Skeletal muscle cell (primary cell): ENCODE data around the gene GPR82.
A peak's percentile ranks its signal among the peaks of the same experiment; 100 is the strongest.
"Not testable (repeated sequence)": the region's sequence is repeated elsewhere in the genome, so short reads cannot be mapped to it uniquely, and the experiment has no call there.

Experiments
- DNase-seq: peaks from one replicate; pipeline ENCODE4 v3.0.0-alpha.2; 2010; ENCODE audit warnings: low read depth
- H3K4me3 ChIP-seq: 2 replicates; pipeline ENCODE4 v1.5.1; 2011; ENCODE audit warnings: low read depth, mild to moderate bottlenecking, control low read depth, low read length, moderate library complexity

GPR82 gene

GRCh38 chrX:41723826-41724225 lies at the start of gene GPR82:
Gene GPR82, plus strand, starts transcription at chrX:41724181. Its CDS starts 2,846 bp downstream, at chrX:41727027.
- no peak within 1 kb of the TSS for H3K4me3 ChIP-seq
- DNase-seq: no peak

- not testable (repeated sequence) for H3K4me3 ChIP-seq
These were observed 47.6 kb upstream of the GPR82 start for GRCh38 chrX:41676361-41676760.

GRCh38 chrX:41677183-41678060 lies 46.6 kb upstream of the GPR82 start:
- no peak overlapping the region for H3K4me3 ChIP-seq
- DNase-seq: no peak

More at GRCh38 chrX:41676361-41676760, 47.6 kb upstream of the GPR82 start:
- not testable (repeated sequence) for DNase-seq

- no peak for DNase-seq
- H3K4me3 ChIP-seq: no peak overlapping the region
These were observed 39.8 kb upstream of the GPR82 start for GRCh38 chrX:41684138-41684537.

- no peak overlapping the region for H3K4me3 ChIP-seq
- DNase-seq: no peak
These were observed 39.0 kb upstream of the GPR82 start for GRCh38 chrX:41684940-41685339.

- H3K4me3 ChIP-seq: no peak overlapping the region
- no peak for DNase-seq
These were observed 37.2 kb upstream of the GPR82 start for GRCh38 chrX:41686788-41687187.

- H3K4me3 ChIP-seq: no peak overlapping the region
- no peak for DNase-seq
These were observed 35.8 kb upstream of the GPR82 start for GRCh38 chrX:41688156-41688555.

GRCh38 chrX:41688835-41689234 lies 35.1 kb upstream of the GPR82 start, which contains the start of gene GPR34:
Gene GPR34, plus strand, starts transcription at chrX:41688973. Its CDS starts 6,661 bp downstream, at chrX:41695634.
- no peak within 1 kb of the TSS for H3K4me3 ChIP-seq
- no peak for DNase-seq

- no peak for DNase-seq
- no peak overlapping the region for H3K4me3 ChIP-seq
These were observed 34.3 kb upstream of the GPR82 start for GRCh38 chrX:41689711-41690110.

- no peak overlapping the region for H3K4me3 ChIP-seq
- peak; percentile 73 for DNase-seq
These were observed 31.7 kb upstream of the GPR82 start for GRCh38 chrX:41692162-41692749.

GRCh38 chrX:41693024-41693423 lies 31.0 kb upstream of the GPR82 start:
- no peak for DNase-seq
- H3K4me3 ChIP-seq: no peak overlapping the region

- DNase-seq: no peak
- no peak overlapping the region for H3K4me3 ChIP-seq
These were observed 28.6 kb upstream of the GPR82 start for GRCh38 chrX:41695426-41695825.

GRCh38 chrX:41703574-41704029 lies 20.4 kb upstream of the GPR82 start:
- H3K4me3 ChIP-seq: no peak overlapping the region

GRCh38 chrX:41705042-41705441 lies 18.9 kb upstream of the GPR82 start:
- H3K4me3 ChIP-seq: no peak overlapping the region
- DNase-seq: no peak

More at GRCh38 chrX:41703574-41704029, 20.4 kb upstream of the GPR82 start:
- no peak for DNase-seq

- no peak overlapping the region for H3K4me3 ChIP-seq
- no peak for DNase-seq
These were observed 18.2 kb upstream of the GPR82 start for GRCh38 chrX:41705680-41706374.

GRCh38 chrX:41707218-41707617 lies 16.8 kb upstream of the GPR82 start:
- DNase-seq: no peak
- no peak overlapping the region for H3K4me3 ChIP-seq

- no peak for DNase-seq
- no peak overlapping the region for H3K4me3 ChIP-seq
These were observed 15.5 kb upstream of the GPR82 start for GRCh38 chrX:41708486-41708885.

- no peak overlapping the region for H3K4me3 ChIP-seq
- no peak for DNase-seq
These were observed 12.8 kb upstream of the GPR82 start for GRCh38 chrX:41711021-41711667.

- H3K4me3 ChIP-seq: no peak overlapping the region
- DNase-seq: no peak
These were observed 7.8 kb upstream of the GPR82 start for GRCh38 chrX:41716222-41716621.
